ENCODE results near the gene RAB44. TPM values are rescaled to one million over a fixed set of nuclear protein-coding genes. Genes with fewer than 3 reads are reported as not detected.

The RAB44 gene
- total and polyA plus RNA-seq, 2 experiments from 2014 or later, result not detected

DNA sequence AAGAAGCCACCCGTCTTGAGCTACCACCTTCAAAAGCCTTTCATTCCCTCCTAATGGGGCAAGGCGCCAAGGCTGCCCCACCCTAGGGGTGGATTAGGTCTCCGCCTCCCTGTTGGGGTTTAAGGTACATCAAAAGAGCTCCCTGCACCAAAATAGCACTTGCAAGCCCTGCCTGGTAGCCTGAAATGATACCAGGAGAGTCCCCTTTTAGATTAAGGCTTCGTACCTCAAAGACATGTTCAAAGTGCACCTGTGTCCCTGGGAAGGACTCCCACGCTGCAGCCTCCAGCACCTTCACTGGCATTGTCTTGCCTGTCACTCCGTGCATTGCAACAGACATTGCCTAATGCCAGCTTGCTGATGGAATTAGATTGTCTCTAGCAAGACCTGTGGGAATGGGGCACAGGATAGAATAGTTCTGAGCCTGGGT lies 34.8 kb upstream of the RAB44 start:
- H3K79me2 ChIP-seq, result no peaks in the 10 kb centered on the region
- no peaks in the 10 kb centered on the region for H4K20me1 ChIP-seq (ENCODE audit: insufficient read depth, poor library complexity, severe bottlenecking)
- no peaks in the 10 kb centered on the region for H3K36me3 ChIP-seq (replicated peaks; ENCODE audit: insufficient read depth, low read depth)
- no peak overlapping the region for H2AFZ ChIP-seq
- H3K4me2 ChIP-seq, result no peak overlapping the region
- no peaks in the 10 kb centered on the region for H3K9me2 ChIP-seq (replicated peaks; ENCODE audit: insufficient read depth)
- no peak overlapping the region for H3K27ac ChIP-seq
- H3K9me3 ChIP-seq (ENCODE audit: low read depth), result no peaks in the 10 kb centered on the region
- no peak overlapping the region for H3K4me3 ChIP-seq
- DNase-seq (ENCODE audit: low spot score), result no peak
- peaks cover 26% of the 10 kb centered on the region for H3K4me1 ChIP-seq (ENCODE audit: insufficient read depth)
- TF ChIP-seq EZH2phosphoT487 (IDR thresholded peaks at IDR 0.05; ENCODE audit: low read depth, severe bottlenecking, unreplicated experiment) (no peak), EZH2 (IDR thresholded peaks at IDR 0.05; ENCODE audit: borderline replicate concordance) (no peak)
- TF ChIP-seq, protein P1, sequence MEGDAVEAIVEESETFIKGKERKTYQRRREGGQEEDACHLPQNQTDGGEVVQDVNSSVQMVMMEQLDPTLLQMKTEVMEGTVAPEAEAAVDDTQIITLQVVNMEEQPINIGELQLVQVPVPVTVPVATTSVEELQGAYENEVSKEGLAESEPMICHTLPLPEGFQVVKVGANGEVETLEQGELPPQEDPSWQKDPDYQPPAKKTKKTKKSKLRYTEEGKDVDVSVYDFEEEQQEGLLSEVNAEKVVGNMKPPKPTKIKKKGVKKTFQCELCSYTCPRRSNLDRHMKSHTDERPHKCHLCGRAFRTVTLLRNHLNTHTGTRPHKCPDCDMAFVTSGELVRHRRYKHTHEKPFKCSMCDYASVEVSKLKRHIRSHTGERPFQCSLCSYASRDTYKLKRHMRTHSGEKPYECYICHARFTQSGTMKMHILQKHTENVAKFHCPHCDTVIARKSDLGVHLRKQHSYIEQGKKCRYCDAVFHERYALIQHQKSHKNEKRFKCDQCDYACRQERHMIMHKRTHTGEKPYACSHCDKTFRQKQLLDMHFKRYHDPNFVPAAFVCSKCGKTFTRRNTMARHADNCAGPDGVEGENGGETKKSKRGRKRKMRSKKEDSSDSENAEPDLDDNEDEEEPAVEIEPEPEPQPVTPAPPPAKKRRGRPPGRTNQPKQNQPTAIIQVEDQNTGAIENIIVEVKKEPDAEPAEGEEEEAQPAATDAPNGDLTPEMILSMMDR (IDR thresholded peaks at IDR 0.05; ENCODE audit: poor library complexity), result no peak
- 71% methylated on average over 6 of the region's 6 CpGs for WGBS (ENCODE audit: low lambda C conversion rate, missing lambda C conversion rate)
- no peaks in the 10 kb centered on the region for H3K27me3 ChIP-seq

DNA sequence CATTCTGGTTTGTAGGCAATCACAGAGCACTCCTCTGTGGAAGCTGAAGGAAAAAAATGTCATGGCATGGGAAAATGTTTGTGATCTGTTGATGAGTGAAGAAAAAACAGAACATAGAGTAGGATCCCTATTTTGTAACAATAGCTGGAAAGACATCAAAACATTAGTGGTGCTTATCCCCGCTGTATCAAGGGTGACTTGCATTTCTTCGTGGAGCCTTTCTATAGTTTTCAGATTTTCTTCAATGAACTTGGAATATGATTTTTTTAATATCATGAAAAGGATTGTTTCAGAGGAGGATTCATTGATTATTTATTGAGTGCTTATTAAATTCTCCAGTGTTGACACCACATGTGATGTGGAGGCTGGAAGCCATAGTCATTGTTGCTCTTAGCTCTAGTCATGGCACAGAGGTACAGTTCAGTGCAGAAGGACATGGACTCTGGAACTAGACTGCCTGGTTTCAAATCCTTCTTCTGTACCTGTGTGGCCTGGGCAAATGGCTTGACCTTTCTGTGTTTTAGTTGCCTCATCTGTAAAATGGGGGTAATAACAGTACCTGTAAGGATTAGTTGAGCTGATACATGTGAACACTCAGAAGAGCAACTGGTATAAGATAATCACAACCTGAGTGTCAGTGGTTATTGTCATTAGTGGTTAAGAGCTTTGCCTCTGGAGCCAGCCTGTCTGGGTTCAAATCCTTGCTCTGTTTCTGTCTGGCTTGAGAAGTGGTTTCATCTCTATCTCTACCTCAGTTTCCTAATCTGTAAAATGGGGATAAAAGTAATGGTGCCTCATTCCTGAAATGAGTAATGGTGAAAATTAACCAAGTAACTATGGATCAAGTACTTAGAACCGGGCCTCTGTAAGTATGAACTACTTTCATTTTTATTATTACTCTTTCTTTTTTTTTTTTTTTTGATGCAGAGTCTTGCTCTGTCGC lies 33.9 kb upstream of the RAB44 start:
- no peak overlapping the region for H3K4me3 ChIP-seq
- H3K27ac ChIP-seq, result no peak overlapping the region
- H3K4me1 ChIP-seq (ENCODE audit: insufficient read depth), result peaks cover 28% of the 10 kb centered on the region
- no peak overlapping the region for H3K4me2 ChIP-seq
- no peaks in the 10 kb centered on the region for H3K79me2 ChIP-seq
- no peaks in the 10 kb centered on the region for H3K9me3 ChIP-seq (ENCODE audit: low read depth)
- H4K20me1 ChIP-seq (ENCODE audit: insufficient read depth, poor library complexity, severe bottlenecking), result no peaks in the 10 kb centered on the region
- no peaks in the 10 kb centered on the region for H3K36me3 ChIP-seq (replicated peaks; ENCODE audit: insufficient read depth, low read depth)
- H2AFZ ChIP-seq, result no peak overlapping the region
- no peaks in the 10 kb centered on the region for H3K27me3 ChIP-seq
- TF ChIP-seq EZH2 (IDR thresholded peaks at IDR 0.05; ENCODE audit: borderline replicate concordance), result no peak
- TF ChIP-seq, protein P1 (IDR thresholded peaks at IDR 0.05; ENCODE audit: poor library complexity), result no peak
- TF ChIP-seq EZH2phosphoT487 (IDR thresholded peaks at IDR 0.05; ENCODE audit: low read depth, severe bottlenecking, unreplicated experiment), result no peak
- WGBS (ENCODE audit: low lambda C conversion rate, missing lambda C conversion rate), result 92% methylated on average over 4 of the region's 4 CpGs
- no peak for DNase-seq (ENCODE audit: low spot score)
- no peaks in the 10 kb centered on the region for H3K9me2 ChIP-seq (replicated peaks; ENCODE audit: insufficient read depth)

DNA sequence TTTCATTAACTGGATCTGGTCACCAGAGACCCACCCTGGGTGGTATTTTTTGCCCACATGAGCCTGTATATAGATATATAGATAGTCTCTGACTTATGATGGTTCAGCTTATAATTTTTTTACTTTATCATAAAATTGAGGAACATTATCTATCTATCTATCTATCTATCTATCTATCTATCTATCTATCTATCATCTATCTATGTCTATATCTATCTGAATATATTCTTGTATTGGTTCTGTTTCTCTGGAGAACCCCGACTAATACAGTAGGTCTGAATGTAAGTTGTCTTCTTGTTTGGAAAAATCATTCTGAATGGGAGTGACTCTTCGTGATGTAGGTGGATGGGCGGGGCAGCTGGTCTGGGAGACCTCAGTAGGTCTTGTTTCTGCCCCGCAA lies 32.4 kb upstream of the RAB44 start:
- H3K36me3 ChIP-seq (replicated peaks; ENCODE audit: insufficient read depth, low read depth), result no peaks in the 10 kb centered on the region
- TF ChIP-seq, protein P1 (IDR thresholded peaks at IDR 0.05; ENCODE audit: poor library complexity), result no peak
- TF ChIP-seq EZH2phosphoT487 (IDR thresholded peaks at IDR 0.05; ENCODE audit: low read depth, severe bottlenecking, unreplicated experiment) (no peak), EZH2 (IDR thresholded peaks at IDR 0.05; ENCODE audit: borderline replicate concordance) (no peak)
- no peaks in the 10 kb centered on the region for H3K79me2 ChIP-seq
- H3K27me3 ChIP-seq, result no peaks in the 10 kb centered on the region
- DNase-seq (ENCODE audit: low spot score), result no peak
- 94% methylated on average over 4 of the region's 4 CpGs for WGBS (ENCODE audit: low lambda C conversion rate, missing lambda C conversion rate)
- H3K27ac ChIP-seq, result no peak overlapping the region
- no peaks in the 10 kb centered on the region for H3K9me2 ChIP-seq (replicated peaks; ENCODE audit: insufficient read depth)
- H3K4me2 ChIP-seq, result no peak overlapping the region
- H3K9me3 ChIP-seq (ENCODE audit: low read depth), result no peaks in the 10 kb centered on the region
- peaks cover 28% of the 10 kb centered on the region for H3K4me1 ChIP-seq (ENCODE audit: insufficient read depth)
- H4K20me1 ChIP-seq (ENCODE audit: insufficient read depth, poor library complexity, severe bottlenecking), result no peaks in the 10 kb centered on the region
- H2AFZ ChIP-seq, result no peak overlapping the region
- no peak overlapping the region for H3K4me3 ChIP-seq

Data from hepatocyte (in vitro differentiated cells).